GM11168 (cell line): ENCODE measurements around the gene KRT37.

ENCODE experiments used
- in situ Hi-C: fragments of 300-500 bp; cut with MboI; formaldehyde crosslinking; loops from one replicate; pipeline ENCODE4 v1.12.0; 2022; ENCODE audit warnings: low sequenced_read_pairs; ENCODE audit not compliant: unreplicated experiment

The KRT37 gene

DNA sequence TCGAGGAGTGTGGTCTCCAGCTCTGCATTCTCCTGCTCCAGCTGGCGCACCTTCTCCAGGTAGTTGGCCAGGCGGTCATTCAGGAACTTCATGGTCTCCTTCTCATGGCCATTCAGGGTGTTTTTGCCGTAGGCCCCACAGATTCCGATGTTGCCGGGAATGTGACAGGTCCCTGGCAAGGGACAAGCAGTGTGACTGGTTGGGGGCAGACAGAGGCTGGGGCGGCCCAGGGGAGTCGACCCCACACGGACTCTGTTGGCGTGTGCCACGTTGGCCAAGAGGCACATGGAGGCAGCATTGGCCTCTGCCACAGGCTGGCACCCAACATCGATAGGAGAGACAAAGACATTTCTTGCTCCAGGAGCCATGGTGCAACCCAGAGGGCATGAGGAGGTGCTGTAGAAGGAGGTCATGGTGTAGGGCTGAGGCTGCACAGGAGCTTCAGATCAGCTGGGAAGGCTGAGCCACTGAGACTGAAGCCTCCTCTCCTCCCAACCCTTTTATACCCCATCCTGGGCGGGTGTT, at the start of gene KRT37:
Gene KRT37, minus strand, starts transcription at position 475 of the 525 bp plus-strand sequence. Its CDS starts 62 bp downstream, at position 413.
- in situ Hi-C loops: no loop called here

- in situ Hi-C loops: no loop called here
These were observed 44.0 kb upstream of the KRT37 start for GRCh38 chr17:41468346-41468745.

GRCh38 chr17:41467561-41467960, 43.2 kb upstream of the KRT37 start:
- in situ Hi-C loops: no loop called here

- in situ Hi-C loops: no loop called here
These were observed 42.6 kb upstream of the KRT37 start, which contains the start of gene KRT32 for GRCh38 chr17:41466988-41467387. KRT32 (minus strand) TSS chr17:41467386; CDS start chr17:41467325, 61 bp downstream.

- in situ Hi-C loops: no loop called here
These were observed 40.3 kb upstream of the KRT37 start for GRCh38 chr17:41464682-41465081.

- in situ Hi-C loops: no loop called here
These were observed 39.8 kb upstream of the KRT37 start for GRCh38 chr17:41464173-41464572.

DNA sequence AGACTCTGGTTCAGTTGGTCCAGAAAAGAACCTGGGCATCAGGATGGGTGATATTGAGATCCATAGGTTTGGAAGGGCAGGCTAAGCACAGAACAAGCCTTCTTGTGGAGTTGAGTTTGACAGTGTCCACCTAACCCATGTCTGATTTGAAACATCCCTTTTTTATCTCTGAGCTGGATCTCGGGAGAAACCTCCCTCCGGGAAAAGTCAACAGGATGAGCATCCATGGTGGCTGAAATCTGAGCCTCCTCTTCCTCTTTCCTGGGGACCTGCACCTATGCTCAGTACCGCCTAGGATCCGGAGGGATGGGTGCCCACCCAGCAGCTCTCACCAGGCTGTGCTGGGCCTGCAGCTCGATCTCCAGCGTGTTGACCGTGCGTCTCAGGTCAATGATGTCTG, 39.4 kb upstream of the KRT37 start:
- in situ Hi-C loops: no loop called here

- in situ Hi-C loops: no loop called here
These were observed 38.3 kb upstream of the KRT37 start for GRCh38 chr17:41462705-41463104.

DNA sequence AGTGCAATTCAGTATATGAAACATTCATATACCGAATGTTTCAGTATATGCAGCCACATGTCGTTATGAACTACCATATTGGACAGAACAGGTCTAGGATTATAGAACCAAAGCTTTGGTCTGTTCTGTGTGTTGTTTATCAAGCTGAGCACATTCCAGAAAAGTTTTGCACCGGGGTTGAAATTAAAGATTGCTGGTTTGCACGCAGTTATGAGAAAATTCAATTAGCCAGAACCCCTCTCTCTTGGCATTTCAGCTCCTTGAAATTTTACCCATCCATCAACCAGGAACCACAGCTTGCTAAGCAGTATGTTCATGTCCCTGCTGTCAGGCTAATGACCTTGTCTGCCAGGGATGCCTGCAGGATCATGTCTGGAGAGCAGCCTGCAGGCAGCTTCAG, 33.3 kb upstream of the KRT37 start:
- in situ Hi-C loops: no loop called here

DNA sequence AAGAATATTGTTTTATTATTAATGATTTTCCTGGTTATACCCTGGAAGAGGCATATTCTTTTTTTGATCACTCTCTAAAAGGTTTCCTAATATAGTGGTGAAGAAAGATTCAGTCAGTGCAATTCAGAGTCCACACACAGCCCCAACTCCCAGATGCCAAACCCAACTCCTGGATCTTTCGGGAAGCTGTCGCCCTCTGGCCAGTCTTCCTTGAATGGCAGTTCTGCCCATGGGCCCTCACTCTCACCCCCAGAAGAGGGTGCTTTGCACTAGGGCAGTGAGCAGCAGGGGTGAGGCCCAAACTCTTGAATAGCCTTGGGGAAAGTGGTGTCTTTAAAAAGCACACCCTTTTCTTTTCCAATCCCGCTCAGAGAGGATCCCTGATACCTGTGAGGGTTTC, 31.8 kb upstream of the KRT37 start:
- in situ Hi-C loops: no loop called here

GRCh38 chr17:41455236-41455635, 30.9 kb upstream of the KRT37 start:
- in situ Hi-C loops: no loop called here

GRCh38 chr17:41453066-41453465, 28.7 kb upstream of the KRT37 start:
- in situ Hi-C loops: no loop called here

DNA sequence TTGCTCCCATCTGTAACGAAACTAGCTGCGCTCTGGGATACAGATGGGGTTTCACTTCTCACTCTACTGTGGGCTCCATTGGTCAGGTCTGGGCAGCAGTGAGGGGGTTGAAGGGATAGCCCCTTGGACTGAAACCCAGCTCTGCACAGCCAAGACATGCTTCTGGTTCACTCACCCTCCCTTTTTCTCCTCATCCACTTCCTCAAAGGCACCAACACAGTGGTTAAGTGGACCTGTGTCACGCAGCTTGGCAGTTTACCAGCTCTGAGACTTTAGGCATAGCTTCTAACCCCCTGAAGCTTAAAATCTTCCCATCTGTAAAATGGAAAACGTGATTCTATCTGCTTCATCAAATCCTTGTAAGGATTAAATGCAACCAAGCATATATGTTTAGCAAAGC, 27.9 kb upstream of the KRT37 start:
- in situ Hi-C loops: no loop called here

DNA sequence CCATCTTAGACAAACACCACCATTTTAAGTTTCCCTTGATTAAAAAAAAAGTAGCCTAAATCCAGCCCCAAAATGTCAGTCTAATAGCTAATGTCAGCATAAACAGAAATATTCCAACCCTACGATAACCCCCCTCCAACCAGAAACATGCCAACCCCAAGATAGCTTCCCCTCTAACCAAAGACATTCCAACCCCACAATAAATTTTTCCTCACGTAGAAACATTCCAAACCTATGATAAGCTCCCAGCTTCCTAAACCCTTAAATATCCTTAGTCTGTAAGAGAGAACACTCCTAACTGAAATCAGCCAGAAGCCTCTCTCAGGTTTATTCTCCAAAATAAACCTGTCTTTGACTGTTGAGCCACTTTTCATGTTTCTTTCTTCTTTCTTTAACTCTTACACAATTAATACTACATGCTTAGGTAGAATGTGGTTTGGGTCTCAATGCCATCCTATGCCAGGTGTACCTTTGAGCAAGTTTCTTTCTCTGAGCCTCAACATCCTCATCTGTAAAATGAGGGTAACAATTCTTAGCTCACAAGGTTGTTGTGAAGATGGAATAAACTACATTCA, 26.9 kb upstream of the KRT37 start:
- in situ Hi-C loops: no loop called here

GRCh38 chr17:41449008-41449407, 24.6 kb upstream of the KRT37 start:
- in situ Hi-C loops: no loop called here

DNA sequence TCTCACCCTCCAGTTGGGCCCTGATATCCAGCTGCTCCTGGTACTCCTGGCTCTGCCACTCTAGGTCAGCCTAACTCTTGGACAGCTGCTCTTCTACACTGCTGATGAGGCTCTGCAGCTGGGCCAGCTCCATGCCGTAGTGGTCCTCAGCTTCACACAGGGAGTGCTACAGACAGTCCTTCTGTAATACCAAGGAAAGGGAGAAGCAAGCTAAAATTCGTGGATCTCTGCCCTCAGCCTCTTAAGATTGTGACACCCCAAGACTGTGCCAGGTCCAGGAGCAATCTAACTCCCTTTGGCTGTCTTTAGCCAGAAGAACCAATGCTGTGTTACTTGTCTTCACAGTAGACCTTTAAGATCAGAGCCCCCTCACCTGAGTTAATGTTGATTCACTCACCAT, 24.1 kb upstream of the KRT37 start:
- in situ Hi-C loops: no loop called here

- in situ Hi-C loops: no loop called here
These were observed 22.4 kb upstream of the KRT37 start for GRCh38 chr17:41446806-41447205.

GRCh38 chr17:41444640-41445039, 20.3 kb upstream of the KRT37 start:
- in situ Hi-C loops: no loop called here

GRCh38 chr17:41444186-41444585, 19.8 kb upstream of the KRT37 start:
- in situ Hi-C loops: no loop called here

DNA sequence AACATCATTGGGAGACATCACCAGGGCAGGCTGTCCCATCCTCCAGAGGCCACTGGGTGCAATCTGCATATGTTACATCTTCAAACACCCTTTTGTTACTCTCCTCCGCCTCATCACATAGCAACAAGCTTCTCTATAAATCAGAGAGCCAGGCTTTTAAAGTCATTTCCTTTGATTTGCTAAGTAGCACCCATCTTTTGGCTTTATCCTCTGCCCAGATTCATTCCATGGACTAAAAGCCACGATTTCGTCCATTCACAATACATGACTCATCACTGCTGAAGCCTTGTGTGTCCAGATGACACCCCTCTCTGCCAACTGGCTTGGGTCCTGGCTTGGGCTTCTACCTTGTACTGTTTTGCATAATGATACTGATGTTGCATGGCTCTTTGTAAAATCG, 18.4 kb upstream of the KRT37 start:
- in situ Hi-C loops: no loop called here

DNA sequence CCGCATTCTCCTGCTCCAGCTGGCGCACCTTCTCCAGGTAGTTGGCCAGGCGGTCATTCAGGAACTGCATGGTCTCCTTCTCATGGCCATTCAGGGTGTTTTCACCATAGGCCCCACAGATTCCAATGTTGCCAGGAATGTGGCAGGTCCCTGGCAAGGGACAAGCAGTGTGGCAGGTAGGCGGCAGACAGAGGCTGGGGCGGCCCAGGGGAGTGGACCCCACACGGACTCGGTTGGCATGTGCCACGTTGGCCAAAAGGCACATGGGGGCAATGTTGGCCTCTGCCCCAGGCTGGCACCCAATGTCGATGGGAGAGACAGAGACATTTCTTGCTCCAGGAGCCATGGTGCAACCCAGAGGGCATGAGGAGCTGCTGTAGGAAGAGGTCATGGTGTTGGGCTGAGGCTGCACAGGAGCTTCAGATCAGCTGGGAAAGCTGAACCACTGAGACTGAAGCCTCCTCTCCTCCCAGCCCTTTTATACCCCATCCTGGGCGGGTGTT, 16.2 kb upstream of the KRT37 start, which contains the start of gene KRT38:
Gene KRT38, minus strand, starts transcription at position 453 of the 503 bp plus-strand sequence. Its CDS starts 62 bp downstream, at position 391.
- in situ Hi-C loops: no loop called here

DNA sequence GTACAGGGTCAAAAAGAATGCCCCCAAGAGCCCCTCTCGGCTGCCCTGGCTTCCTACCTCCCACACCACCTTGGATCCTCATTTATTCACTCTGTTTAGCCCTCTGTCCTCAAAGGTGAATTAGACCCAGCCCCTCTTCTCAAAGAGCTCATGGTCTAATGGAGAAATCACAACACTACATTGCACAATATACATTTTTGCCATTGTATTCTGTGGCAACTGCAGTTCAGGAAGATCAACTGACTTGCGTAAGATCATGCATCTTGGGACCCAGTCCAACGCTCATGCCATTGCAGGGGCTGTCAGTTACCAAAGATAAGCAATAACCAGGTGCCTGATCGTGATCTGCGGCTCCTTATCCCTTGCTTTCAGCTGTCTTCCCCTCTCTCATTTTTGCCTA, 15.0 kb upstream of the KRT37 start:
- in situ Hi-C loops: no loop called here
